Activated CD8-positive, alpha-beta memory T cell treated with anti-CD3 and anti-CD28 coated beads, Interleukin-2, amount 50 U/mL, for 4 hours (primary cell): ENCODE results near the gene KLHL10.
A peak's percentile ranks its signal among the peaks of the same experiment; 100 is the strongest.
"Not testable (repeated sequence)": the region's sequence is repeated elsewhere in the genome, so short reads cannot be mapped to it uniquely, and the experiment has no call there.

Source experiments
- DNase-seq: peaks from one replicate; pipeline ENCODE4 v3.0.0-alpha.2; 2020

KLHL10 gene

DNA sequence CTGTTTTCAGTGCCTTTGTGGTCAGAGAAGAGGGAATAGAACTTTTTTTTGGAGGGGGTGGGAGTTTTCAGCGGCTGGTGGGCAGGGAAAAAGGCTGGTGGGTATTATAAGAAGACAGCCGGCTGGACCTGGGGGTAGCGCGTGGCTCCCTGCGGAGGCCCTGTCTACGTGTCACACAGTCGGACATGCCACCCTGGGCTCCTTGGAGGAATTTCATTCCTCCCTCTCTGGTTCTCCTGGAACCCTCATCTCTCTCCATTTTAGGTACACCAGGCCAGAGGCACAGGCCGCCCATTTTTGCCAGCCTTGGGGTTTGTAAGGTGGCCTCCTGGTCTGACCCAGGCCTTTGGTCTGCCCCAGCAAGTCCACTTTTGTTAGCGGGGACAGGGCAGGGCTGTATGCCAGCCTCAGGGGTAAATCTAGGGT, 23.9 kb upstream of the KLHL10 start:
- no peak for DNase-seq

DNA sequence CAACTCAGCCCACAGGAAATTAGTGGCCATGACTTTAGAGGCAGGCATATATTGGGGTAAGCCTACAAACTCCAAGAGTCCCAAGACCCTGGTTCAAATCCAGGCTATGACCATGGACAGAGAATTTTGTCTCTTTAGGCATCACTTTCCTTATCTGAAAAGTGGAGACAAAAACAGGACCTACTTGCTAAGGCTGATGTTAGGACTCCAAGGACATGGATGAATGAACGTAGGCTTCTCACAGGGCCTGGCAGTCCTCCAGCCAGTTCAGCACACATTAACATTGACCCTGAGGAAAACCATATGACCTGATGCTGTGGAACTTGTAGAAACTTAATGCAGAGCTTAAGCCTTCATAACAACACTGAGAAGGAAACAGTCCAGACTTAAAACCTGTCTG, 23.4 kb upstream of the KLHL10 start:
- DNase-seq: no peak

DNA sequence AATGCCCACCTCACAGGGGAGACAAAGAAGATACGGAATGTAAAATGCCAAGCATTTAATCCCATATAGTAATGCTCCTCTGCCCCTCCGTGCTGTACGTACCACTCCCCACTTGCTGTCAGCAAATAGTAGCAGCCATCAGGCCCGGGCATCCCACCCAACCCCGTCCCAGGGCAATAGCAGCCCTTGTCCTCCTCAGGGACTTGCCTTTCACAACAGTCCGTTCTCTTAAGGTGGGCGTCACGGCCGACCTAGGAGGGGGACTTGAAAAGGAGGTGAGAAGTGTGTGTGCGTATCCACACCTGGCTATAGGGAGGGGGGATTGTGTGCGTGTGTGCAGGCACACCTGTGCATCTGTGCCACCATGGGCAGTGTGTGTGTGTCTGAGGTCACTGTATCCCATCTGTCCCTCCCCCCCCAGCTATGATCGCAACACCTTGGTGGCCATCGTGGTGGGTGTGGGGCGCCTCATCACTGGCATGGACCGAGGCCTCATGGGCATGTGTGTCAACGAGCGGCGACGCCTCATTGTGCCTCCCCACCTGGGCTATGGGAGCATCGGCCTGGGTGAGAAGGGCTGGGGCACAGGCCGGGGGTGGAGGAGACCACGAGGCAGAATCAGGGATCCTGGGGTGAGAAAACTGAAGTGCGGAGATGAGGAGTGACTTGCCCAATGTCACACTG, 20.8 kb upstream of the KLHL10 start:
- no peak for DNase-seq

DNA sequence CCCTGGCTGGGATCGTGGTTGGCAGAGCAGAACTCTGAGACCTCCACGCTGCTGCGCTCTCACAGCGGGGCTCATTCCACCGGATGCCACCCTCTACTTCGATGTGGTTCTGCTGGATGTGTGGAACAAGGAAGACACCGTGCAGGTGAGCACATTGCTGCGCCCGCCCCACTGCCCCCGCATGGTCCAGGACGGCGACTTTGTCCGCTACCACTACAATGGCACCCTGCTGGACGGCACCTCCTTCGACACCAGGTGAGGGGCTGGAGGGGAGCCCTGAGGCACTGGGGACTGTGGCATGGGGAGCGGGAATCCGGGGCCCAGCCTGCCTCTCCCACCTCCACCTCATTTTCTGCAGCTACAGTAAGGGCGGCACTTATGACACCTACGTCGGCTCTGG, 19.6 kb upstream of the KLHL10 start:
- DNase-seq: no peak

DNA sequence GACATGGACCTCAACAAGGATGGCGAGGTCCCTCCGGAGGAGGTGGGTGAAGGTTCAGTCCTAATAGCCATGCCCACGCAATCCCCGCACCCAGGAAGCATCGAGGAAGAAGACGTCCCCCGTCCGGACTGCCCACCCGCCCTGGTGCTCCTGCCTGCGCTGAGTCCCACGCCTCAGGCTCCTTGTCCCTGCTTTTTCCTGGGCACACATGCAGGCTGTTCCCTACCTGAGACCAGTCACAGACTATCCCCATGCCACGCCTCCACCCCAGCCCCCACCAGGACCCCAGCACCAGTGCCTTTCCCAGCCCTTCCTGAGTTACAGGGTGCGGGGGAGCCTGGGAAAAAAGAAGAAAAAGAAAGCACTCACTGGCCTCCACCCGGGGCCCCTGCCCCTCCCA, 15.8 kb upstream of the KLHL10 start:
- no peak for DNase-seq

DNA sequence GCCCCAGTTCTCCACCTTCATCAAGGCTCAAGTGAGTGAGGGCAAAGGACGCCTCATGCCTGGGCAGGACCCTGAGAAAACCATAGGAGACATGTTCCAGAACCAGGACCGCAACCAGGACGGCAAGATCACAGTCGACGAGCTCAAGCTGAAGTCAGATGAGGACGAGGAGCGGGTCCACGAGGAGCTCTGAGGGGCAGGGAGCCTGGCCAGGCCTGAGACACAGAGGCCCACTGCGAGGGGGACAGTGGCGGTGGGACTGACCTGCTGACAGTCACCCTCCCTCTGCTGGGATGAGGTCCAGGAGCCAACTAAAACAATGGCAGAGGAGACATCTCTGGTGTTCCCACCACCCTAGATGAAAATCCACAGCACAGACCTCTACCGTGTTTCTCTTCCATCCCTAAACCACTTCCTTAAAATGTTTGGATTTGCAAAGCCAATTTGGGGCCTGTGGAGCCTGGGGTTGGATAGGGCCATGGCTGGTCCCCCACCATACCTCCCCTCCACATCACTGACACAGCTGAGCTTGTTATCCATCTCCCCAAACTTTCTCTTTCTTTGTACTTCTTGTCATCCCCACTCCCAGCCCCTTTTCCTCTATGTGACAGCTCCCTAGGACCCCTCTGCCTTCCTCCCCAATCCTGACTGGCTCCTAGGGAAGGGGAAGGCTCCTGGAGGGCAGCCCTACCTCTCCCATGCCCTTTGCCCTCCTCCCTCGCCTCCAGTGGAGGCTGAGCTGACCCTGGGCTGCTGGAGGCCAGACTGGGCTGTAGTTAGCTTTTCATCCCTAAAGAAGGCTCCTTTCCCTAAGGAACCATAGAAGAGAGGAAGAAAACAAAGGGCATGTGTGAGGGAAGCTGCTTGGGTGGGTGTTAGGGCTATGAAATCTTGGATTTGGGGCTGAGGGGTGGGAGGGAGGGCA, 15.1 kb upstream of the KLHL10 start:
- no peak for DNase-seq

DNA sequence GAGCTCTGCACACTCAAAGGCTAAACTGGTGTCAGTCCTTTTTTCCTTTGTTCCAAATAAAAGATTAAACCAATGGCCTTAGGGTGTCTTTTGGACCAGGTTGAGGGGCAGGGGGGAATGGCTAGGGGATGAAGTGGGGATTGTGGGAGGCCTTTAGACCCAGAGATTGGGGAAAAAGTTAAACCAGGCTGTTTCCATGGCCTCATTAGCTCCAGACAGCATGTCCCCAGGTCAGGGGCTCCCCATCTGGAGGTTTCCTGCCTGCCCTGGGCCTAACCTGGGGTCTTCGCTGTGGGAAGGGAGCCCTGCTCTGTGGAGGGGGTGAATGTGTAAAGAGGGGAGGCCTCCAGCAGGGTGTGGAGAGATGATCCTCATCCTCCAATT, 14.5 kb upstream of the KLHL10 start:
- no peak for DNase-seq

DNA sequence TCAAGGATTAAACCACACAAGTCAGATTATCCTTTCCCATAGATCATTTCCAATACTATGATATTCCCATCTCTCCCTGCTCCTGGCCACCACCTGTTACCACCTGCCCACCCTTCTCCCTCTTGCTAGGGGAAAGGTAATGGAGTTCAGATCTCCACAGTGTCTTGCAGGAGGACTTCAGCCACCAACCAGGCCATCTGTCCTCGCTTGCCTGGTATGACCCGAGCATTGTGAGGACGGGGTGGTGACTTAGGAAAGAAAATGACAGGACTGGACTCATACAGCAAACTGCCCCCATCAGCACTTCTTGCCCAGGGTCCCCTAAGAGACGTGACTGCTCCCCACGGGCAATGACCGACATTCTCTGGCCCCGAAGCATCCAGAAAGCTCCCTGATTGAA, 14.0 kb upstream of the KLHL10 start:
- DNase-seq: no peak

DNA sequence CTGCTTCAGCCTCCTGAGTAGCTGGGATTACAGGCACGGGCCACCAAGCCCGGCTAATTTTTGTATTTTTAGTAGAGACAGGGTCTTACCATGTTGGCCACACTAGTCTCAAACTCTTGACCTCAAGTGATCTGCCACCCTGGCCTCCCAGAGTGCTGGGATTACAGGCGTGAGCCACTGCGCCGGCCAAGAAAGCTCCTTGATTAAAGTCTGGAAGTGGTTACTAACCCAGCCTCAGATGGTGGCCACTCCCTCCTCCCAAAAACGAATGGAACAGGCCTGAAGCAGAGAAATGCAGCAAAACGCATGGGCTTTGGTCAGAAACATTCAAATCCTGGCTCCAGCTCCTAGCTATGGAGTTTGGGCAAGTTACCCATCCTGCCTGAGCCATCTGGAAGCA, 13.5 kb upstream of the KLHL10 start:
- no peak for DNase-seq

DNA sequence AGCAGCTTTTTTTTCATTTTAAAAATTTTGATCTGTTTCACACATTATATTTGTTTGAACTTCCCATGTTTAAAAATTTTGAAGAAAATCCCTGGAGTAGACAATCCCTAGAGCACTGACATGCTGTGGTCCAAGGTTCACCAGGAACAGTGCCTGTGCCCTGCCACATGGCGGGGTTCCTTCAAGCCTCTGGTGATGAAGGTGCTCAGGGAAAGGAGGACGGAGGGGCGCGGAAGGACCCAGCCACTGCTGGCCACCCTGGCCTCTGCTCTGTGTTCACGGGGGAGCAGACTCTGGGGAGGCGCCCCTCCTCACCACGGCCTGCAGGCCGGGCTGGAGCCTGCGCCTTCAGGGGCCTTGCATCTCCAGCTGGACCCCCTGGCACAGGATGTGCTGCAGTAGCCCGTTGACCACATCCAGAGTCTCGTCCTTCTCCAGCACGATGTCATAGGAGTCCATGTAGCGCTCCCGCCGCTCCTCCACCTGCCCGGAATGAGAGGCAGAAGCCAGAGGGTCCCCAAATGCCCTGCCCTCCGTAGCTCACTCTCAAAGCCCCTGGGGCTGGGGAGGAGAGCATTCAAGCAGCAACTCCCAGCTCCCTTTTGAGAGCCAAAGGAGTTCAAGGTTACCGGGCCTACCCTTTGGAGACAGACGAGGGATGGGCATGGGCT, 12.3 kb upstream of the KLHL10 start:
- DNase-seq: no peak

DNA sequence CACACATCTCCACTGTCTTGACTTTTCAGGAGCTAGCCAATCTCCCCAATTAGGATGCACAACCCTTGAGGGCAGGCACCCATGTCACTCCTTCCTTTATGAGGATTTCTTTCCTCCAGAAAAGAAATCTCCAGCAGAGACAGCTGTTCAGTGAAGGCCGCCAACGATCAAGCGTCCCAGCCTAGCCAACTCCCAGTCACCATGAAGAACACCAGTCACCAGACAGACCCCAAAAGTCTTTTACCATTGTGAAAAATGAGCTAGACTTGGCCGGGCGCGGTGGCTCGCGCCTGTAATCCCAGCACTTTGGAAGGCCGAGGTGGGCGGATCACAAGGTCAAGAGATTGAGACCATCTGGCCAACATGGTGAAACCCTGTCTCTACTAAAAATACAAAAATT, 7.7 kb upstream of the KLHL10 start:
- not testable (repeated sequence) for DNase-seq

DNA sequence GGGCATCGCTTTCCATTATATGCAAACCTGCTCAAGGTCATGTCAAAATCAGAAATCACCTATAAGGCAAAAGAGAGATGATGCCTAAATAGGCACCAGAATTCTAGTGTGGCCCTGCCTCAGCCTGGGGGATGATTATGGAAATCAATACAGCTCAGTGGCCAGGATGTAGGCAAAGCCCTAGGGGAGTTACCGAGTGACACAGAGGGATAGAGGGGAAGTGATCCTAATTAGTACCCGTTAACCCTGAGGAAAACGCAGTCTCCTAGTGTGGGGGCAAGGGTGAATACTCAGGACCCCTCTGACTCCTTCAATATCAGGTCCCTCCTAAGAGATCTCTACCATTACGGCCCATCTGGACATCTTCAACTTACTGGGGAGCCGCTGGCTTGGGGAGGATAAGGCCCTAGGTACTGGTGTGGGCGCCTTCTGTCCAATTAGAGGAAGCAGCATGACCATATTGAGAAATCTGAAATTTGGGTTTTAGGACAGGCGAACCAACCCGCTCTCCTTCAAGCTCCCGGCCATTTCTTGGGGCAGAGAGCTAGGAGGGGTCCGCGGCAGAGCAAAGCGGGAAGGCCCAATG, 2.3 kb upstream of the KLHL10 start:
- no peak for DNase-seq

DNA sequence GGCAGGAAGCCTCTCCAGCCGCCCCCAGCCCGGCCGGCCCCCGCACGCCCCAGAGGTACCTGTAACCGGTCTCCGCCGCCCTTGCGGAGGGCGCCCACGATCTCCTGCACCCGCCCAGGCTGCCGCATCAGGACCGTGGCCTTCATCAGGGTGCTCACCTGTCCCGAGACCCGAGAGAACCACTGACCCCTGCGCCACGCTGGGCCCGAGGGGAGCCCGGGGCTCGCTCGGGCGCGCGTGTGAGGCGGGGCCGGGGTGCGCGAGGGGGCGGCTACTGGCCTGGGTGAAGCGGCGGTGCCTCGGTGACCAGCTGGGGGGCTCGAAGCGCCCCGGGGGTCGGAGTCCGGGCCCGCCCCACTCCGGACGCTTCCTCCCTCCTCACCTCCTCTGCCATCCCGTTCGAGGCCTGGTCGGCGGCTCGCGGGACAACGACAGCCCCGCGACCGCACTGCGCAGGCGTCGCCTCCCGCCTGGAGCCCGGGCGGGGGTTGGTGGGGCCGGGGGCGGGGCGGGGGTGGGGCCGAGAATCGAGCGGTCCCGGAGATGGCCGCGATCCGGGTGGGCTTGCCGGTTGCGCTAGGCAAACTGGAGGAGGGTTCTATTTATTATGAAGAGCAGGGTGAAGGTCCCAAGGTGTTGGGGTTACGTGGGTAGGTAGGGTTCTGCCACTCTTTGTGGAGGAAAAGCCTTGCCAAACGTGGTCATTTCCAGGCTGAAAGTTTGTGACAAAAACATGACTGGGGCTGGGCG, 1.6 kb upstream of the KLHL10 start, which contains the start of gene NT5C3B:
TSS of gene NT5C3B (minus strand) at position 433 of the 750 bp plus-strand sequence. CDS start at position 394, 39 bp downstream.
- peak; percentile 58 for DNase-seq

DNA sequence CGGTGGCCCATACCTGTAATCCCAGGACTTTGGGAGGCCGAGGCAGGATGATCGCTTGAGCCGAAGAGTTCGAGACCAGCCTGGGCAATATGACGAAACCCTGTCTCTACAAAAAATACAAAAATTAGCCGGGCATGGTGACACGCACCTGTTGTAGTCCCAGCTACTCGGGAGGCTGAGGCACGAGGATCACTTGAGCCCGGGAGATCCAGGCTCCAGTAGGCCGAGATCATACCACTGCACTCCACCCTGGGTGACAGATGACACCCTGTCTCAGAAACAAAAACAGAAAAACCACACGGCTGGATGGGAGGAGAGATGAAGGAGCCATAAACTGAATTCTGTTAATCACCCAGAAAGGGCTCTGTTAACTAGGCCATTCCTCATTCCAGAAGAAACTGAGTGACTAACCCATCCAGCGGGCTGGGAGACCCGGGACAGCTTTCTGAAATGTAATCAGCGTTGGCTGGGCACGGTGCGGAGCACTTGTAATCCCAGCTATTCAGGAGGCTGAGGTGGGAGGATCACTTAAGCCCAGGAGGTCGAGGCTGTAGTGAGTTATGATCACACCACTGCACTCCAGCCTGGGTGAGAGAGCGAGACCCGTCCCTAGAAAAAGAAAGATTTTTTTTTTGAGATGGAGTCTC, 952 bp upstream of the KLHL10 start:
- DNase-seq: no peak

DNA sequence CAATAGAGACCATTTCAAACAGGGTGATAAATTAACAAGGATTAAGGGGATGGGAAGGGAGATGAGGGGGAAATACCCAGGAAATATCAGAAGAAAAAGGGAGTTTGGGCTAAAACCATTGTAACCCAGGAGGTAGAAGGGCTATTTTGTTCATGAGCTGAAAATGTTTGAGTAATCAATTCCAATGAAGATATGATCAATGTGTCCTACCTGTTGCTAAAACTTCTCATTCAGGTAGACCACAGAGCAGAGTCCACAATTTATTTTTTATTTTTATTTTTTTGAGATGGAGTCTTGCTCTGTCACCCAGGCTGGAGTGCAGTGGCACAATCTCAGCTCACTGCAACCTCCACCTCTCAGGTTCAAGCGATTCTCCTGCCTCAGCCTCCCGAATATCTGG, 1.8 kb downstream of the KLHL10 start:
- DNase-seq: not testable (repeated sequence)

DNA sequence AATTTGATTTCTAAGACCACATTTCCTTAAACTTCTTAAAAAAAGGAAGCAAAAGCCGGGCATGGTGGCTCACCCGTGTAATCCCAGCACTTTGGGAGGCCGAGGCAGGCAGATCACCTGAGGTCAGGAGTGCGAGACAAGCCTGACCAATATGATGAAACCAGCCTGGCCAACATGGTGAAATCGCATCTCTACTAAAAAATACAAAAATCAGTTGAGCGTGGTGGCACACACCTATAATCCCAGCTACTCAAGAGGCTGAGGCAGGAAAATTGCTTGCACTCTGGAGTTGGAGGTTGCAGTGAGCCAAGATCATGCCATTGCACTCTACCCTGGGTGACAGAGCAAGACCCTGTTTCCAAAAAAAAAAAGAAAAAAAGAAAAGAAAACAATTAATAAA, 3.2 kb downstream of the KLHL10 start:
- DNase-seq: not testable (repeated sequence)

DNA sequence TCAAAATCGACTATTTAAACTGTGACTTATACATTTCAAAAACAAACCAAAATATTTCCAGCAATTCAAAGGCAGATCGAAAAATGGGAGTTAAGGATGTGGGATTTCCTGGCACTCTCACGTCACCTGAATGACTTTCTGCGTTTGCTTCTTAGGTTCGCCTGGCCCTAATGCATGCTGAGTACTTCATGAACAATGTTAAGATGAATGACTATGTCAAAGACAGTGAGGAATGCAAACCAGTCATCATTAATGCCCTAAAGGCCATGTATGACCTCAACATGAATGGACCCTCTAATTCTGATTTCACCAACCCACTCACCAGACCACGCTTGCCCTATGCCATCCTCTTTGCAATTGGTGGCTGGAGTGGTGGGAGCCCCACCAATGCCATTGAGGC, 7.3 kb downstream of the KLHL10 start:
- DNase-seq: no peak

DNA sequence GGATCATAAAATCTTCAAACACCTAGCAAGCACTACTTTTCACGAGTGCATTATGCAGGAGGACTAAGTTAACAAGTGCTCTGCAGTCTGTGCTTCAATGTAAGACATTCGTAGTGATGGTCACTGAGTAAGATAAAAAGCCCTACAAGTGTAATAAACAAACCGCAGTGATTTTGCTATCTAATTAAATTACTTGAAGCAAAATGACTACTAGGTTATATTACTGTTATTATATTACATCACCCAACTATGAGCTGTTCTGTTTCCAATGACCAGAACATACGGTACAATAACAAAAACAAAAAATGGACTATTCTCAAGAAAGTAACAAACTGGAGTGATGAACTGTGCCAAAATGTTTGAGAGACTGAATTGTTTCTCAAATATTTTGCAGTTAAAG, 11.2 kb downstream of the KLHL10 start:
- DNase-seq: no peak

DNA sequence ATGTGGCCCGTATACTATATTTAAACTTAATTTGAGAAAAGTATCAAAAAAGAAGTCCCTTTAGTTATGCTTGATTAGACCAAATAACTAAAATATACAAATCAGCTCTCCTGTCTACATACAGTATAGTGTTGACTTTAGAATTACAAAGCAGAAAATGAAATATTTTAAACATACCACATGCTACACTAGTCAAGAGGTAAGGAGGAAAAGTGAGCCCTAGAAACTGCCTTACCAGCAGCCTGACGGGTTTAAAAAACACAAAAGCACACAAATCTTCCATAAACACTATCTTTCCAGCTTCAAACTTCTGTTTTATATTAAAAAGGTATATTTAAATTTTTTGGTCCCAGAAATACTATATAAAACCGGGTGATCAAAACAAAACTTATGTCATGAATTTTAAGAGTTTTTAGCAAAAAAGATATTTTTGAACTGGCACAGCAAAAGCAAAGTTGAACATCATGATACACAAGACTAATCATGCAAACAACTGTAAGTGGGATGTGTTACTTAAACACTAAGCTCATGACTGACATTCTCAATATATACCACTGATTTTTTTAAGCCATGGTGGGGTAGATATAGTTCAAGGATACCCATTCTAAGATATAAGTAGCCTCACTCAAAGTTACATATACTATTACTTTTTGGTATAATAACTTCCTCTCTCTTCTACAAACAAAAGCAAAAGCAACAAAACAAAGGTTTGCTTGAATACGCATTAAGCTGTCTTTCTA, 11.8 kb downstream of the KLHL10 start:
- DNase-seq: no peak

DNA sequence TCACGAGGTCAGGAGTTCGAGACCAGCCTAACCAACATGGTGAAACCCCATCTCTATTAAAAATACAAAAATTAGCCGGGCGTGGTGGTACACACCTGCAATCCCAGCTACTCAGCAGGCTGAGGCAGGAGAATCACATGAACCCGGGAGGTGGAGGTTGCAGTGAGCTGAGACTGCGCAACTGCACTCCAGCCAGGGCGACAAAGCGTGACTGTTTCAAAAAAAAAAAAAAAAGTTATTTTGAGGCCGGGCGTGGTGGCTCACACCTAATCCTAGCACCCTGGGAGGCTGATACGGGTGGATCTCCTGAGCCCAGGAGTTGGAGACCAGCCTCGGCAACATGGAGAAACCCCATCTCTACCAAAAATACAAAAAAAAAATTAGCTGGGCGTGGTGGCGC, 13.8 kb downstream of the KLHL10 start:
- not testable (repeated sequence) for DNase-seq

DNA sequence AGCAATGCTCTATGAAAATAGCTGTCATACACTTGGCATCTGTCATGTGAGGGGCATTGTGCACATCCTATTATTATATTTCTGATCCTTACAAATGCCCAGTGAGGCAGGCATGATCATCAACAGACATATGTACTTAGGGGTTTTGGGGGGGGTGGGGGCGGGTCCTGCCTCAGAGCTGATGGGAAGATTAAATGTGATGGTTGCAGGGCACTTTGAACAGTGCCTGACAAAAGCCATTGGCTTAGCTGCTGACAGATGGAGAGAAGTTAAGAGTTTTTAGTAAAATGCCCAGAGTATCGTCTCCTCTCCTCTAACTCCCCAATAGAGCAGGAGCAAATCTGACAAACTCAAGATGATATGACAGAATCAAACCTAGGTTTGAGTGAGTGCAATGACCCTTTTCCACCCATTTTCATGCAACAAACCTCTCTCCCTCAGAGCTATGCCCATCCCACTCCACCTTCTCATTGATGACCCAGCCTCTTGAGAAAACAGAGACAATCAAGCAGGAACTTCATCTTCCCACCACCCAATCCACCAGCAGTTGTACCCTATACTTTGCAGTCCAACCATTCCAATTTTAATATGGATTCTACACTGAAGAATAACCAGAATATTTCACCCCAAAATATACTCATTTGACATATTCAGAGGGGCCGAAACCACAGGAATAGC, 22.8 kb downstream of the KLHL10 start:
- DNase-seq: no peak
